ENCODE results near the gene KCNK3. TPM values are rescaled to one million over a fixed set of nuclear protein-coding genes. Genes with fewer than 3 reads are reported as not detected.

The KCNK3 gene
- total and polyA plus RNA-seq, 2 donors (not counting 3 experiments of a cell fraction or from before 2014, with no cell fraction given): not detected

DNA sequence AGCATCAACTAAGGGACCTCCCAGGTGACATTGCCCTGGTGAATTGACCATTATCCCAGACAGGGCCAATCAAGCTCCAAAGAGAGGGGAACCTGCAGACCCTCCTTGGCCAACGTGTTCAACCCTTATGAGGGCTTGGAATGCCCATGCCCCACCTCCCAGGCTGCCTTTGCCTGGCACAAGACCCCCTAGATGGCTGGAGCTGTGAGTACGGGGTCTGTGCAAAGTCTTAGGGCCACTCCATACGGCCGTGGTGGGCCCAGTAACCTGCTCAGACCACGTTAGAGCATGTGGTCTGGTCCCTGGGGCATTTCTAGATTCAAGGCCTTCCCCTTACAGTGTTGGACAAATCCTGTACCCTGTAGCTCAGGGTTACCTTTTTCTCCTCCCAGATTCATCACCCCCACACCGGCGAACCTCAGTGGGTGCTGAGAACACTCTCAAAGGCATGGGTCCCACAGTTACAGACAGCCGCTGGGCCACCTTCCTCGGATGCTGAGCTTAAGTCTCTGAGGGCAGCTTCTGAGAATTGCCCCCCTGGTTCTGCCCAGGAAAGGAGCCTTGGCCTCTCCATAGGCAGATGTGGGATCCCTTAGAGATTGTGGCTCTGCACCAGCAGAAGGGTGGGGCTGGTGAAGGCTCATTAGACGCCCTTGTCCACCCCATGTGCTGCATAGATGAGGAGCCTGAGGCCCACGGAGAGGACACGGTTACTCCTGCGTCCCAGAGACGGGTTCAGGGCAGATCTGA lies 18.3 kb upstream of the KCNK3 start:
- no peaks in the 10 kb centered on the region for H3K36me3 ChIP-seq (ENCODE audit: control insufficient read depth in 2 of 2, extremely low read depth in 1 of 2, insufficient read depth in 2 of 2, low read length in 2 of 2)
- H2AFZ ChIP-seq (ENCODE audit: low read depth, low read length): no peak overlapping the region
- dilution Hi-C loops (cut with MboI; ENCODE audit: extremely low pct_ligation_motif_present, low sequenced_read_pairs): no loop called here
- H3K4me1 ChIP-seq (ENCODE audit: control insufficient read depth, extremely low read depth, insufficient read depth, low read length): no peaks in the 10 kb centered on the region
- ChIA-PET CTCF (no interaction called here), POLR2A (no interaction called here)
- H3K9ac ChIP-seq (replicated peaks; ENCODE audit: extremely low read depth, insufficient read depth, low read length): no peak overlapping the region
- H3K4me2 ChIP-seq (ENCODE audit: insufficient read depth, low read length): no peak overlapping the region
- H3K9me3 ChIP-seq (replicated peaks; ENCODE audit: control insufficient read depth, insufficient read depth, low read length): no peaks in the 10 kb centered on the region
- H3K27me3 ChIP-seq (ENCODE audit: control insufficient read depth in 2 of 2, insufficient read depth in 2 of 2, low read length in 2 of 2): peaks cover 7 to 15% of the 10 kb centered on the region in 2 experiments
- H3K79me2 ChIP-seq (ENCODE audit: control insufficient read depth, insufficient read depth, low read length): no peaks in the 10 kb centered on the region
- no peaks in the 10 kb centered on the region for H3K9me1 ChIP-seq (replicated peaks; ENCODE audit: control insufficient read depth, extremely low read depth, insufficient read depth, low read length)
- no peak overlapping the region for H3K4me3 ChIP-seq (replicated peaks in 1 of 3; ENCODE audit: insufficient read depth in 1 of 3, low read depth in 1 of 3, low read length in 3 of 3)
- intact Hi-C loops (cut with micrococcal nuclease): no loop called here
- no peak for TF ChIP-seq GATA2 (IDR thresholded peaks at IDR 0.05; ENCODE audit: insufficient read depth, insufficient read length, low read depth, low read length)
- TF ChIP-seq, protein P1, sequence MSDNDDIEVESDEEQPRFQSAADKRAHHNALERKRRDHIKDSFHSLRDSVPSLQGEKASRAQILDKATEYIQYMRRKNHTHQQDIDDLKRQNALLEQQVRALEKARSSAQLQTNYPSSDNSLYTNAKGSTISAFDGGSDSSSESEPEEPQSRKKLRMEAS (IDR thresholded peaks at IDR 0.05; ENCODE audit: insufficient read depth, insufficient read length): no peak
- no peak for TF ChIP-seq POLR2A (IDR thresholded peaks at IDR 0.05; ENCODE audit: low read depth, low read length)
- TF ChIP-seq JUN (IDR thresholded peaks at IDR 0.05; ENCODE audit: borderline replicate concordance, insufficient read depth, insufficient read length, low read depth): no peak
- no peak for TF ChIP-seq MYC (IDR thresholded peaks at IDR 0.05; ENCODE audit: low read depth, low read length)
- no peak for TF ChIP-seq FOS (IDR thresholded peaks at IDR 0.05; ENCODE audit: borderline replicate concordance, insufficient read depth, low read length)
- no peaks in the 10 kb centered on the region for H4K20me1 ChIP-seq (replicated peaks; ENCODE audit: control insufficient read depth, extremely low read depth, insufficient read depth, low read length)
- DNase-seq (ENCODE audit: low read depth, low spot score): no peak
- no peak for FAIRE-seq
- H3K27ac ChIP-seq (ENCODE audit: insufficient read depth, low read depth, low read length): no peak overlapping the region
- no TSS peak for BruUV-seq (replicated peaks)

DNA sequence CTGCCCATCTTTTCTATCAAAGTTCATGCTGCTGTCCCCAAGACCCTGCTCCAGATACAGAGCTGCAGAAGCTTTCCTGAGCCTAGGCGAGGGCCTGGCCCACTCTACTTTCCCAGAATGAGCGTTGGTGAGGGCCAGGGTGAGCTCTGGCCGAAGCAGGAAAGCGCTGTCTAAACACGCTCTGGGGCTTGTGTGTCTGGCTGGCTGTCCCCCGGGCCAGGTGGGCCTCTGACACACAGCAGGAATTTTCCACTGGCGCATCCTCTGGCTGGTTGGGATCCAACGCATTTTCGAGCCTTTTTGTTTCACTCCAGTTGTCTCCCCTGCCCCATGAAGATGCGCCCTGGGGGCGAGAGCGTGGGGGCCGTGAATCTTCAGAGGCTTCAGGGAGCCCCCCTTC lies 17.8 kb upstream of the KCNK3 start:
- intact Hi-C loops (cut with micrococcal nuclease) (no loop called here), dilution Hi-C loops (cut with MboI; ENCODE audit: extremely low pct_ligation_motif_present, low sequenced_read_pairs) (no loop called here)
- Histone ChIP-seq H3K9me3 (replicated peaks; ENCODE audit: control insufficient read depth, insufficient read depth, low read length) (no peaks in the 10 kb centered on the region), H3K4me2 (ENCODE audit: insufficient read depth, low read length) (no peak overlapping the region), H2AFZ (ENCODE audit: low read depth, low read length) (no peak overlapping the region), H3K4me3 (replicated peaks in 1 of 3; ENCODE audit: insufficient read depth in 1 of 3, low read depth in 1 of 3, low read length in 3 of 3) (no peak overlapping the region), H3K9ac (replicated peaks; ENCODE audit: extremely low read depth, insufficient read depth, low read length) (no peak overlapping the region), H3K36me3 (ENCODE audit: control insufficient read depth in 2 of 2, extremely low read depth in 1 of 2, insufficient read depth in 2 of 2, low read length in 2 of 2) (no peaks in the 10 kb centered on the region), H3K4me1 (ENCODE audit: control insufficient read depth, extremely low read depth, insufficient read depth, low read length) (no peaks in the 10 kb centered on the region), H3K27me3 (ENCODE audit: control insufficient read depth in 2 of 2, insufficient read depth in 2 of 2, low read length in 2 of 2) (peaks cover 7 to 16% of the 10 kb centered on the region in 2 experiments), H3K9me1 (replicated peaks; ENCODE audit: control insufficient read depth, extremely low read depth, insufficient read depth, low read length) (no peaks in the 10 kb centered on the region), H4K20me1 (replicated peaks; ENCODE audit: control insufficient read depth, extremely low read depth, insufficient read depth, low read length) (no peaks in the 10 kb centered on the region), H3K79me2 (ENCODE audit: control insufficient read depth, insufficient read depth, low read length) (no peaks in the 10 kb centered on the region), H3K27ac (ENCODE audit: insufficient read depth, low read depth, low read length) (no peak overlapping the region)
- DNase-seq (ENCODE audit: low read depth, low spot score): no peak
- CTCF ChIA-PET: no interaction called here
- TF ChIP-seq JUN (IDR thresholded peaks at IDR 0.05; ENCODE audit: borderline replicate concordance, insufficient read depth, insufficient read length, low read depth): no peak
- no peak for TF ChIP-seq GATA2 (IDR thresholded peaks at IDR 0.05; ENCODE audit: insufficient read depth, insufficient read length, low read depth, low read length)
- TF ChIP-seq, protein P2, sequence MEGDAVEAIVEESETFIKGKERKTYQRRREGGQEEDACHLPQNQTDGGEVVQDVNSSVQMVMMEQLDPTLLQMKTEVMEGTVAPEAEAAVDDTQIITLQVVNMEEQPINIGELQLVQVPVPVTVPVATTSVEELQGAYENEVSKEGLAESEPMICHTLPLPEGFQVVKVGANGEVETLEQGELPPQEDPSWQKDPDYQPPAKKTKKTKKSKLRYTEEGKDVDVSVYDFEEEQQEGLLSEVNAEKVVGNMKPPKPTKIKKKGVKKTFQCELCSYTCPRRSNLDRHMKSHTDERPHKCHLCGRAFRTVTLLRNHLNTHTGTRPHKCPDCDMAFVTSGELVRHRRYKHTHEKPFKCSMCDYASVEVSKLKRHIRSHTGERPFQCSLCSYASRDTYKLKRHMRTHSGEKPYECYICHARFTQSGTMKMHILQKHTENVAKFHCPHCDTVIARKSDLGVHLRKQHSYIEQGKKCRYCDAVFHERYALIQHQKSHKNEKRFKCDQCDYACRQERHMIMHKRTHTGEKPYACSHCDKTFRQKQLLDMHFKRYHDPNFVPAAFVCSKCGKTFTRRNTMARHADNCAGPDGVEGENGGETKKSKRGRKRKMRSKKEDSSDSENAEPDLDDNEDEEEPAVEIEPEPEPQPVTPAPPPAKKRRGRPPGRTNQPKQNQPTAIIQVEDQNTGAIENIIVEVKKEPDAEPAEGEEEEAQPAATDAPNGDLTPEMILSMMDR (IDR thresholded peaks at IDR 0.05; ENCODE audit: extremely low read depth in 1 of 2, insufficient read depth in 1 of 2, low read depth in 1 of 2, low read length in 2 of 2): no peak
- POLR2A ChIA-PET: no interaction called here
- no TSS peak for BruUV-seq (replicated peaks)
- no peak for FAIRE-seq

All from endothelial cell of umbilical vein (primary cell).